ENCODE data around the gene JMJD1C.

The JMJD1C gene

DNA sequence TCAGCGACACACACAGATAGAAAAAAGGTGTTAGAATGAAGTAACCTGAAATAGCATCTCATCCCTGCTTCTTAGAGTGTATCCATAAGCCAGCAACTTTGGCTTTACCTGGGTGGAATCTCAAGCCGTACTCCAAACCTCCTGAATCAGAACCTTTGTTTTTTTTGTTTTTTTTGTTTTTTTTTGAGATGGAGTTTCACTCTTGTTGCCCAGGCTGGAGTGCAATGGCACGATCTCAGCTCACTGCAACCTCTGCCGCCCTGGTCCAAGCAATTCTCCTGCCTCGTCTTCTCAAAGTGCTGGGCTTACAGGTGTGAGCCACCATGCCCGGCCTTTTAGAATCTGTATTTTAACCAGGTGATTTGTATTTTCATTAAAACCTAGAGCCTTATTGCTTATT lies 323.6 kb downstream of the JMJD1C start:
- in situ Hi-C loops (cut with MboI; ENCODE audit: low sequenced_read_pairs, unreplicated experiment) = no loop called here
- DNase-seq (ENCODE audit: low spot score) = no peak
- TF ChIP-seq, protein P1, sequence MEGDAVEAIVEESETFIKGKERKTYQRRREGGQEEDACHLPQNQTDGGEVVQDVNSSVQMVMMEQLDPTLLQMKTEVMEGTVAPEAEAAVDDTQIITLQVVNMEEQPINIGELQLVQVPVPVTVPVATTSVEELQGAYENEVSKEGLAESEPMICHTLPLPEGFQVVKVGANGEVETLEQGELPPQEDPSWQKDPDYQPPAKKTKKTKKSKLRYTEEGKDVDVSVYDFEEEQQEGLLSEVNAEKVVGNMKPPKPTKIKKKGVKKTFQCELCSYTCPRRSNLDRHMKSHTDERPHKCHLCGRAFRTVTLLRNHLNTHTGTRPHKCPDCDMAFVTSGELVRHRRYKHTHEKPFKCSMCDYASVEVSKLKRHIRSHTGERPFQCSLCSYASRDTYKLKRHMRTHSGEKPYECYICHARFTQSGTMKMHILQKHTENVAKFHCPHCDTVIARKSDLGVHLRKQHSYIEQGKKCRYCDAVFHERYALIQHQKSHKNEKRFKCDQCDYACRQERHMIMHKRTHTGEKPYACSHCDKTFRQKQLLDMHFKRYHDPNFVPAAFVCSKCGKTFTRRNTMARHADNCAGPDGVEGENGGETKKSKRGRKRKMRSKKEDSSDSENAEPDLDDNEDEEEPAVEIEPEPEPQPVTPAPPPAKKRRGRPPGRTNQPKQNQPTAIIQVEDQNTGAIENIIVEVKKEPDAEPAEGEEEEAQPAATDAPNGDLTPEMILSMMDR (IDR thresholded peaks at IDR 0.05; ENCODE audit: borderline replicate concordance, control extremely low read depth, extremely low read depth, insufficient read depth, missing control alignments) = no peak

DNA sequence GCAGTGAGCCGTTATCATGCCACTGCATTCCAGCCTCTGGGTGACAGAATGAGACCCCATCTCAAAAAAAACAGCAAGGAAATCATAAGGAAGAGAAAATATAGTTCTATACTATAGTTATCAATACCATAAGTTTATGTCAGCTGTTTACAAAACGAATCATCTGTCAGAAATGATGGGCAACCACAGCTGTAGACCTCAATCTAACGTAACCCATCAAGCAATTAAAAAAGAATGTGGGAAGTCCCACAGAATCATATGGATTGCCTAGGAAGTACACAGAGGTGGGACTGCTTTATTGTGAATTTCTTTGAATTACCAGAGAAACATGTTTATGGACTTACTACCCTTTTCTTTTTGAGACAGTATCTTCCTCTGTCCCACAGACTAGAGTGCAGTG lies 325.7 kb downstream of the JMJD1C start:
- TF ChIP-seq, protein P1 (IDR thresholded peaks at IDR 0.05; ENCODE audit: borderline replicate concordance, control extremely low read depth, extremely low read depth, insufficient read depth, missing control alignments) = no peak
- in situ Hi-C loops (cut with MboI; ENCODE audit: low sequenced_read_pairs, unreplicated experiment) = no loop called here
- DNase-seq (ENCODE audit: low spot score) = no peak

DNA sequence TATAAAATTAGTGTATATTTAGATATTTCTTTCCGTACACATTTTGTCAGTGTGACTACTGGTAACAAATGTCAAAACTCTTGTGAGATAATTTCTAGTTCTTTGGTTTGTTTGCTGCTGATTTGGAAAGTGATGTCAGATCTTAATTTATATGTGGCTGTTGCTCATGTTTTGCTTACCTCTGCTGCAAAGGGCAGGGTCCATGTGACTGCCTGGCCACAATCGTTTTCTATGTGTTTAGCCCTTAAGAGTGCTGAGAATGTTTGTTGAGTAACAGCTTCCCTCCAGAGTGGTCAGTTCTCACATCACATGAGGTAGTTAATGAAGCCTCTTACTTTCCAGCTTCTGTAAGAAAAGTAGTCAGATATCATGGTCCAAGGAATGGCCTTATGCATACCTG lies 328.5 kb downstream of the JMJD1C start:
- TF ChIP-seq, protein P1 (IDR thresholded peaks at IDR 0.05; ENCODE audit: borderline replicate concordance, control extremely low read depth, extremely low read depth, insufficient read depth, missing control alignments) = no peak
- DNase-seq (ENCODE audit: low spot score) = peak; percentile 24
- in situ Hi-C loops (cut with MboI; ENCODE audit: low sequenced_read_pairs, unreplicated experiment) = no loop called here

DNA sequence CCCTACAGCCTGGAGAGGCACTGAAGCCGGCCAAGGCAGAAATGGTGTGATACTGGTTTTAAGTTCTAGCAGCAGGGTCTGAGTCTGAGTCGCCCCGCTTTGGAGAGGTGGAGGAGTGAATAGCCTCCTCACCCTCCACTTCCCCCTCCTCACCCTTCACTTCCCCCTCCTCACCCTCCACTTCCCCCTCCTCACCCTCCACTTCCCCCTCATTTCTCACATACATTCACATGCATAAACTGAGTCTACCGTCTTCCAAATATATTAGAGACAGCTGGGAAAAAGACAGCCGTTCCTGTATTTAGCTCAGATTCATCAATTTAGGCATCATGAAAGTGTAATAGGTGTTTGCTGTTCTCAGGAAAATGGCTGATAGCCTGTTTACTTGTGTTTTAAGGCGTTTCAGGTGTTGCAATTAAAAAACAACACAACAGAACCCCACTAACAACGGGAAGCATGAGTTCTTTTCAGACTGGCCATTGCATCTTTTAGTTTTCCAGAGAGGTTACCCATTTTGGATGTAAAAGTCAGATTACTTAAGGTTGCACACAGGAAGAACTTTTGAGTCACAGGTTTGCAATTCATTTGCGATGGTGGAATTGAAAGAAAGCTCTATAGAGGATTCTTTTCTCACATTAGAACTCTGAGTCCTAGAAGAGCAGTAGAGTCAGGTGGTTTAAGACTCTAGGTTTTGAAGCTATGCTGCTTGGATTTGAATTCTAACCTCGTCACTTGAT lies 331.8 kb downstream of the JMJD1C start:
- in situ Hi-C loops (cut with MboI; ENCODE audit: low sequenced_read_pairs, unreplicated experiment) = no loop called here
- peak; percentile 27 for DNase-seq (ENCODE audit: low spot score)
- TF ChIP-seq, protein P1 (IDR thresholded peaks at IDR 0.05; ENCODE audit: borderline replicate concordance, control extremely low read depth, extremely low read depth, insufficient read depth, missing control alignments) = no peak

DNA sequence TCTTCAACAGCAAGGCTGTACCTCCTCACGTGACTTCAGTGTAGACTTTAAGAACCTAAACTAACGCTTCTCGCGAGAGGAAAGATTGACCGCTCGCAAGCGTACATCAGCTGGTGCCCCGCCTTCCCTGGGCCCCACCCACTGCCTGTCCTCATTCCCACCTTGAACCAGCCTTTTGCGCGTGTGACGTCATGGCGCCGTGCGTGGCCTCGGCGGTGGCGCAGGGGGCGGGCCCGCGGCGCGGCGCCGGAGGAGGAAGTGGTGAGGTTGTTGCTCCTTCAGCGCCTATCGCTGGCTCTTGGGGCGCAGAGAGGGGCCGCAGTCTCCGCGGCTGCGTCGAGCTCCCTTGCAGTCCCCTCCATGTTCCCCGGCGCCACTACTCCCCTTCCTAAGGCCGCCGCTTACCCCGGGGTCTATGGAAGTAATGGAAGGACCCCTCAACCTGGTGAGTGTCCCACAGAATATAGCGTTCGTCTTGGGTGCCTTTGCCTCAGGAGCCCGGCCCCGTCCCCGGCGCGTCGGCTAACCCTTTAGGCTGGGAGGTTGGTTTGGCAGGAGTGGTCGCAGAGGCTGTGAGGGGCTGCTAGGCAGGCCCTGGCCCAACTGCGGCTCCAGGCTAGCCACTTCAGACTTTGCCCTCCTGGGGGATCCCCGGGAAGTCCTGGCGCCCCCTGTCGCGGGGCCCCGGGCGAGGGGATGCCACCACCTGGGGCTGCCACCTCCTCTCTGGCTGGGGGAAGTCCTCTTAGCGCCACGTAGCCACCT lies 332.5 kb downstream of the JMJD1C start, which contains the start of gene NRBF2:
NRBF2 (plus strand) TSS at position 273 of the 765 bp plus-strand sequence; CDS start at position 416, 143 bp downstream.
- DNase-seq (ENCODE audit: low spot score) = peak; percentile 95
- TF ChIP-seq, protein P1 (IDR thresholded peaks at IDR 0.05; ENCODE audit: borderline replicate concordance, control extremely low read depth, extremely low read depth, insufficient read depth, missing control alignments) = peak; percentile 37
- in situ Hi-C loops (cut with MboI; ENCODE audit: low sequenced_read_pairs, unreplicated experiment) = no loop called here

DNA sequence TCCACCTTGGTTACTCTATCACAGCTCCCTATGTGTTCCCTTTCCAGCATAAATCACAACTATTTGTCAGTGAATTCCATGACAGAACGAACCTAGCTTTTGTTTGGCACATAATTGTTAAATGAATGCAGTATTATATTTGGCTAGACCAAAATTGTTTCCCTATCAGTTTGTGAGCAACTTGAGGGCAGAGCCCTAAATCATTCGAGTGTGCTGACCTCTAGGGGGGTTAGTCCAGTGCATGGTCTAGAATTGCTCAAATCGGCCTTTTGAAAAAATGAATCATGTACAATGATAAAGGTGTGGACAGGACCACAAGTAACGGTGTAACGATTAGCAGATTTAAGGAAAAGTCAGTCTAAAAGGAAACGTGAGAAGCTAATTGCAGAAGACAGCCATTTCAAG lies 333.1 kb downstream of the JMJD1C start:
- no peak for DNase-seq (ENCODE audit: low spot score)
- TF ChIP-seq, protein P1 (IDR thresholded peaks at IDR 0.05; ENCODE audit: borderline replicate concordance, control extremely low read depth, extremely low read depth, insufficient read depth, missing control alignments) = no peak
- in situ Hi-C loops (cut with MboI; ENCODE audit: low sequenced_read_pairs, unreplicated experiment) = no loop called here

All from GM13976 (cell line).